Hippocampal formation (tissue), 2 donors: ENCODE measurements around the gene RAPSN.

ENCODE experiments used
- DNase-seq, 2 donors: peaks; one replicate each; lab custom pipeline; 2025; lab: John Stamatoyannopoulos, UW

RAPSN gene

GRCh38 chr11:47434011-47434786, 14.7 kb downstream of the RAPSN start:
- no peak for DNase-seq

- DNase-seq: no peak
Observed at GRCh38 chr11:47433157-47433556, 15.8 kb downstream of the RAPSN start.

- DNase-seq: no peak
Observed at GRCh38 chr11:47431356-47432083, 17.4 kb downstream of the RAPSN start.

- no peak for DNase-seq
Observed at GRCh38 chr11:47430524-47430923, 18.4 kb downstream of the RAPSN start.

GRCh38 chr11:47426062-47426956, 22.6 kb downstream of the RAPSN start, which contains the start of gene PSMC3:
TSS of gene PSMC3 (minus strand) at chr11:47426439. CDS start at chr11:47426279, 160 bp downstream.
- DNase-seq: peak; percentile 96 to 98

- DNase-seq: no peak
Observed at GRCh38 chr11:47425611-47426010, 23.3 kb downstream of the RAPSN start.

GRCh38 chr11:47418454-47419259, 30.3 kb downstream of the RAPSN start:
- no peak for DNase-seq

GRCh38 chr11:47417712-47418111, 31.2 kb downstream of the RAPSN start:
- no peak for DNase-seq

GRCh38 chr11:47415949-47416472, 32.9 kb downstream of the RAPSN start:
- DNase-seq: no peak

- DNase-seq: no peak
Observed at GRCh38 chr11:47415091-47415854, 33.7 kb downstream of the RAPSN start.

- DNase-seq: no peak
Observed at GRCh38 chr11:47414685-47415070, 34.3 kb downstream of the RAPSN start.

GRCh38 chr11:47413908-47414684, 34.8 kb downstream of the RAPSN start:
- DNase-seq: no peak

- no peak for DNase-seq
Observed at GRCh38 chr11:47413351-47413750, 35.6 kb downstream of the RAPSN start.

- DNase-seq: peak in 1 of 2 donors; percentile 28
Observed at GRCh38 chr11:47411884-47412746, 36.8 kb downstream of the RAPSN start.

- no peak for DNase-seq
Observed at GRCh38 chr11:47410370-47411264, 38.3 kb downstream of the RAPSN start.

GRCh38 chr11:47409440-47410369, 39.2 kb downstream of the RAPSN start:
- DNase-seq: no peak
